Left ventricle myocardium inferior (tissue), 1 donor: ENCODE measurements around the gene PLK2. TPM values are rescaled to one million over a fixed set of nuclear protein-coding genes. Genes with fewer than 3 reads are reported as not detected.
A peak's percentile ranks its signal among the peaks of the same experiment; 100 is the strongest.

ENCODE experiments used
- DNase-seq: peaks from one replicate; pipeline ENCODE4 v3.0.0-alpha.2; 2020
- H3K27ac ChIP-seq: fragments of 200-600 bp; replicated peaks from 2 replicates; pipeline ENCODE4 v1.8.0; 2021
- H3K27me3 ChIP-seq: fragments of 200-600 bp; 2 replicates; pipeline ENCODE4 v1.8.0; 2021; ENCODE audit warnings: low read depth
- H3K36me3 ChIP-seq: fragments of 200-600 bp; 2 replicates; pipeline ENCODE4 v1.8.0; 2021
- H3K4me1 ChIP-seq: fragments of 200-600 bp; 2 replicates; pipeline ENCODE4 v1.8.0; 2021
- H3K4me3 ChIP-seq: fragments of 200-600 bp; 2 replicates; pipeline ENCODE4 v1.8.0; 2021; ENCODE audit warnings: mild to moderate bottlenecking, moderate library complexity
- H3K9me3 ChIP-seq: fragments of 200-600 bp; replicated peaks from 2 replicates; pipeline ENCODE4 v1.8.0; 2021
- intact Hi-C: fragments of 100-400 bp; cut with micrococcal nuclease; formaldehyde crosslinking; loops from one replicate; pipeline ENCODE4 v1.11.0; 2022
- long read RNA-seq: library from polyadenylated mRNA; unstranded; transcript quantifications from one replicate; pipeline ENCODE4 v2.0.0, GENCODE V29; 2021
- total RNA-seq: library from RNA; stranded (reverse); fragmentation: NEBNext Ultra II Directional; extraction: Animal tissue kit (Norgen Biotek cat#: 25700); gene quantifications from one replicate; pipeline ENCODE4 v1.2.1, GENCODE V29; 2021
- TF ChIP-seq, protein P1 (sequence below): fragments of 200-600 bp; IDR thresholded peaks from 2 replicates; pipeline ENCODE4 v1.8.0; 2021; ENCODE audit warnings: antibody characterized with exemption, mild to moderate bottlenecking, borderline replicate concordance
- donor health status: DM: no; HTN: yes; CAD: no; lungs with severe emphysema.

The PLK2 gene
- total RNA-seq, result 58.9 TPM
- long read RNA-seq, transcript PLK2-201 (14 exons, 2,960 nt), result major isoform, 87 of 92 reads
- long read RNA-seq, partial matches to known transcripts, result 2 of 92 reads
- long read RNA-seq, other reads (novel, unspliced or antisense), result 2 of 92 reads

DNA sequence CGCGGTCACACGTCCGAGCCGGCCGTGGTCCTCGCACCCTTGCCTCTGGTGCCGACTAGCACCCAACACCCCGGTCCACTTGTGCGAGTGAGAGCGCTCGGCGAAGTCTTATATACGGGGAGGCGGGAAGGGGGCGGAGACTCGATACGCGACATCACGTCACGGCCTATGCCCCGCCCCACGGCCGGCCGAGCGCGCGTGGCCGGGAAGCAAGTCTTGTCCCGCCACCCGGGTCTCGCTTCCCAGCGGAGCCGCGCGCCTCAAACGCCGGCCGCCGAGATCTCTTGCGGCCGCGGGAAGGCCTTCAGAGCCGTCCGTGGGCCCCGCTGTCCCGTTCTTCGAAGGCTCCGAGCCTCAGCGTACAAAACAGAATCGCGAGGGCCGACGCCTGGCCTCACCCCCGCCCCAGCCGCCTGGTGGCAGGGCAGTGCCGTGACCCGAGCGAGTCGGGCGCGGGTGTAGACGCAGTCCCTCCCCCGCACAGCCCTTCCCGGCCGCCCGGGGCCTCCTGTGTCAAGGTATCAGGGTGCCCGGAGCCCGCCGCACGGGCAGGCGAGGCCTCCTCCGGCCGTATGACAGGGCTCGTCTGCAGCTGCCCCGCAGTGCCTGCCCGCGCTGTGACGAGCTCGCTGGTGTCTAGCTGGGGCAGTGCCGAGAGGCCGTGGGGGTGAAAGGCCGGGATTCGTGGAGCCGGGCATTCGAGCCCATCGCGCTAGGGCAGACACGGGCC is at the start of gene PLK2:
TSS of gene PLK2 (minus strand) at position 85 of the 730 bp plus-strand sequence. CDS start 127 bp downstream, outside the sequence.
- Histone ChIP-seq H3K27me3 (no peaks in the 10 kb centered on the region), H3K4me1 (peaks cover 63% of the 10 kb centered on the region), H3K36me3 (peaks cover 35% of the 10 kb centered on the region), H3K9me3 (no peaks in the 10 kb centered on the region), H3K27ac (peak within 1 kb of the TSS; percentile 96), H3K4me3 (peak within 1 kb of the TSS; percentile 90)
- peak; percentile 95 for DNase-seq
- intact Hi-C loops, result loop anchor here (2.0 kb wide), 1 partner anchor 571 kb away; no protein-coding TSS in a partner anchor
- TF ChIP-seq, protein P1, sequence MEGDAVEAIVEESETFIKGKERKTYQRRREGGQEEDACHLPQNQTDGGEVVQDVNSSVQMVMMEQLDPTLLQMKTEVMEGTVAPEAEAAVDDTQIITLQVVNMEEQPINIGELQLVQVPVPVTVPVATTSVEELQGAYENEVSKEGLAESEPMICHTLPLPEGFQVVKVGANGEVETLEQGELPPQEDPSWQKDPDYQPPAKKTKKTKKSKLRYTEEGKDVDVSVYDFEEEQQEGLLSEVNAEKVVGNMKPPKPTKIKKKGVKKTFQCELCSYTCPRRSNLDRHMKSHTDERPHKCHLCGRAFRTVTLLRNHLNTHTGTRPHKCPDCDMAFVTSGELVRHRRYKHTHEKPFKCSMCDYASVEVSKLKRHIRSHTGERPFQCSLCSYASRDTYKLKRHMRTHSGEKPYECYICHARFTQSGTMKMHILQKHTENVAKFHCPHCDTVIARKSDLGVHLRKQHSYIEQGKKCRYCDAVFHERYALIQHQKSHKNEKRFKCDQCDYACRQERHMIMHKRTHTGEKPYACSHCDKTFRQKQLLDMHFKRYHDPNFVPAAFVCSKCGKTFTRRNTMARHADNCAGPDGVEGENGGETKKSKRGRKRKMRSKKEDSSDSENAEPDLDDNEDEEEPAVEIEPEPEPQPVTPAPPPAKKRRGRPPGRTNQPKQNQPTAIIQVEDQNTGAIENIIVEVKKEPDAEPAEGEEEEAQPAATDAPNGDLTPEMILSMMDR, result peak; percentile 52

DNA sequence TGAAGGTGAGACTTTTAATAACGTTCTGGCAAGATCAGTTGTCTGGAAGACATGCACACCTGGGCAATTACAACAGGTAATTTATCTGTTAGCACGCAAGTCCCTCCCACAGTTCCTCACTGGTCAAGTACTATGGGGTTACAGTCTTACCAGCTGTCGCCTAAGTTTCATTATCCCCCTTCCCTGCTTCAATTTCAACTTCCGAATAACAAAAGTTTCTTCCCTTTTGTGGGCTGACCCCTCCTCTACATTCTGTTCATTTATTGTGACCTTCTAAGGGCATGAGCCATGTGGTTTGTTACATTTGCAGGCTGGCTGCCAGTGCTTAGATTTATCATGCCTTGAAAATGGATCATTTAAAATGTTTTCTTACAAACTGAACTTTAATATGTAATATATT is 47.8 kb upstream of the PLK2 start:
- no peak for DNase-seq
- no peak overlapping the region for H3K27ac ChIP-seq
- intact Hi-C loops, result no loop called here
- H3K4me1 ChIP-seq, result no peaks in the 10 kb centered on the region
- no peak overlapping the region for H3K4me3 ChIP-seq
- peaks cover 22% of the 10 kb centered on the region for H3K27me3 ChIP-seq
- H3K36me3 ChIP-seq, result no peaks in the 10 kb centered on the region
- H3K9me3 ChIP-seq, result no peaks in the 10 kb centered on the region
- TF ChIP-seq, protein P1, result no peak

DNA sequence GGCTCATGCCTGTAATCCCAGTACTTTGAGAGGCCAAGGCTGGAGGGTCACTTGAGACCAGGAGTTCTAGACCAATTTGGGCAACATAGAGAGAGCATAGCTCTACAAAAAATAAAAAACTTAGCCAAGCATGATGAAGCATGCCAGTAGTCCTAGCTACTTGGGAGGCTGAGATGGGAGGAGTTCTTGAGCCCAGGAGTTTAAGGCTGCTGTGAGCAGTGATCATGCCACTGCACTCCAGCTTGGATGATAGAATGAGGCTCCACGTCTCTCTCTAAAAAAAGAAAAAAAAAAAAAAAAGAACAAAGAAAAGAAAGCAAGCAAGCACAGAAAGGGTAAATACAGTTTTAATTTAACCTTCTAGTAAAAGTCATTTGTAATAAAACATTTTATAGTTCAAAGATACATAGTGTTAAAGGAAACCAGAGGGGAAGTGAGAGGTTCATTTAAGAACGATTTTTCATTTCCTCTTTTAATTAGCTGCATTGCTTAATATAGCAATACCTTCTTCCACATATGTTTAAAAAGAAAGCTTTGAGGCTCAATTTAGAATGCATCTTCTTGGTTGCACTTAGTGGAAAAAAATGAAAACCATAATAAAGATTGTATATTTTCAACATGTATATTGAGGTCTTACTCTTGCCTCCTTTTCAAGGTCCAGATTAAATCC is 46.2 kb upstream of the PLK2 start:
- H3K27ac ChIP-seq, result no peak overlapping the region
- peaks cover 29% of the 10 kb centered on the region for H3K27me3 ChIP-seq
- H3K9me3 ChIP-seq, result no peaks in the 10 kb centered on the region
- intact Hi-C loops, result no loop called here
- no peaks in the 10 kb centered on the region for H3K4me1 ChIP-seq
- H3K36me3 ChIP-seq, result no peaks in the 10 kb centered on the region
- TF ChIP-seq, protein P1, result no peak
- H3K4me3 ChIP-seq, result no peak overlapping the region
- no peak for DNase-seq

DNA sequence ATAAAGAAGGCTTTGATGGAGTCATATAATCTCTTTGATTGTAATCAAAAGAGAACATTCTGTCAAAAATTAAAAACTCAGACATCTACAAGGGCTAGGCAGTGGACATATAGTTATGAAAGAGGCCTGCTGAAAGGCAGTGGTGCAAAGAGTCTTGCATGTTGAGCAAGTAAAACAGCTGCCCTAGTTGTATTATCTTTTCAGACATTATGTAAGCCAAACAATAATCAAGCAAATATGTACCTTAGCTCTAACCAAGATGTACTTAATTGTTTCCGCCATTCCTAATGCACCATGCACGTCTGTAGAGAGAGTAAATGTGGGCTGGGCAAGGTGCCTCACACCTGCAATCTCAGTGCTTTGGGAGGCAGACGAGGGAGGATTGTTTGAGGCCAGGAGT is 45.6 kb upstream of the PLK2 start:
- Histone ChIP-seq H3K27me3 (peaks cover 29% of the 10 kb centered on the region), H3K36me3 (no peaks in the 10 kb centered on the region), H3K9me3 (no peaks in the 10 kb centered on the region), H3K4me1 (no peaks in the 10 kb centered on the region), H3K4me3 (no peak overlapping the region), H3K27ac (no peak overlapping the region)
- no peak for DNase-seq
- intact Hi-C loops, result no loop called here
- TF ChIP-seq, protein P1, result no peak

DNA sequence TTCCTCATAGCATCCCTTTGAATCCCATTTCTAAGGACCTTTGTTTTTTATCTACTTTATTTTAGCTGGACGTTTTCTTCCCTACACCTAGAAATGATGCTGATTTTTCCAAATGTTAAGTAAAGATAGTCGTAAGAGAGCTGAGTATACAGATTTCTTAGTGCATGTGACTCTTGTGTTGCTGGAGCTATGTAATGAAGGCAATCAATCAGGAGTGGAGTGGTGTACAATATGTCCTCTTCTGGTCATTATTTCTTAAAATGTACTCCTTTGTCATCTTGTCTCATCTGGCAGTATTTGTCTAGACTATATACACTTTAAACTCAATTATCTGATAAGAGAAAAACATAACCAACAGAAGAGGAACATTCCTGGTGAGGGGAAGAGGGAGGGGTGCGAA is 44.9 kb upstream of the PLK2 start:
- Histone ChIP-seq H3K4me1 (no peaks in the 10 kb centered on the region), H3K9me3 (no peaks in the 10 kb centered on the region), H3K4me3 (no peak overlapping the region), H3K27me3 (peaks cover 29% of the 10 kb centered on the region), H3K27ac (no peak overlapping the region), H3K36me3 (no peaks in the 10 kb centered on the region)
- no peak for DNase-seq
- intact Hi-C loops, result no loop called here
- TF ChIP-seq, protein P1, result no peak
